Ascending aorta (tissue), 2 donors: ENCODE results near the gene PPIP5K2. TPM values are rescaled to one million over a fixed set of nuclear protein-coding genes. Genes with fewer than 3 reads are reported as not detected.

Source experiments
- DNase-seq, 2 donors: peaks; one replicate each; pipeline ENCODE4 v3.0.0-alpha.2; 2019; ENCODE audit warnings: low spot score in 2 of 2
- H3K27ac ChIP-seq, 2 donors: fragments of 200-600 bp; sonication (generic); one replicate each; pipeline ENCODE4 v1.5.1; 2016 to 2017; ENCODE audit warnings: mild to moderate bottlenecking in 1 of 2
- H3K27me3 ChIP-seq: fragments of 200-600 bp; sonication (generic); one replicate; pipeline ENCODE4 v1.5.1; 2017
- H3K36me3 ChIP-seq, 2 donors: fragments of 200-600 bp; sonication (generic); one replicate each; pipeline ENCODE4 v1.5.1; 2016
- H3K4me1 ChIP-seq, 2 donors: fragments of 200-600 bp; sonication (generic); one replicate each; pipeline ENCODE4 v1.5.1; 2016 to 2017; ENCODE audit warnings: mild to moderate bottlenecking in 1 of 2
- H3K4me3 ChIP-seq, 2 donors: fragments of 200-600 bp; sonication (generic); one replicate each; pipeline ENCODE4 v1.5.1; 2016 to 2017; ENCODE audit warnings: mild to moderate bottlenecking in 1 of 2
- H3K9me3 ChIP-seq, 2 donors: fragments of 200-600 bp; sonication (generic); one replicate each; pipeline ENCODE4 v1.5.1; 2016
- intact Hi-C: fragments of 100-400 bp; cut with DNase I; formaldehyde crosslinking; loops from one replicate; pipeline ENCODE4 v1.15.1; 2023
- total RNA-seq: library from RNA; depleted of rRNA; stranded (reverse); fragments of >200 nt; gene quantifications from one replicate; pipeline ENCODE4 v1.1.0, GENCODE V29; 2016
- TF ChIP-seq, protein P1 (sequence below), 3 experiments: fragments of 200-600 bp in 2 of 3; fragments of 450-650 bp in 1 of 3; sonication (generic) in 2 of 3; IDR thresholded peaks; one replicate each; pipeline ENCODE4 v1.5.1; 2016 to 2019; ENCODE audit warnings: antibody characterized with exemption in 3 of 3, mild to moderate bottlenecking in 1 of 3, moderate library complexity in 1 of 3

PPIP5K2 gene
- total RNA-seq, 1 donor from 2014 or later = 33.2 TPM

DNA sequence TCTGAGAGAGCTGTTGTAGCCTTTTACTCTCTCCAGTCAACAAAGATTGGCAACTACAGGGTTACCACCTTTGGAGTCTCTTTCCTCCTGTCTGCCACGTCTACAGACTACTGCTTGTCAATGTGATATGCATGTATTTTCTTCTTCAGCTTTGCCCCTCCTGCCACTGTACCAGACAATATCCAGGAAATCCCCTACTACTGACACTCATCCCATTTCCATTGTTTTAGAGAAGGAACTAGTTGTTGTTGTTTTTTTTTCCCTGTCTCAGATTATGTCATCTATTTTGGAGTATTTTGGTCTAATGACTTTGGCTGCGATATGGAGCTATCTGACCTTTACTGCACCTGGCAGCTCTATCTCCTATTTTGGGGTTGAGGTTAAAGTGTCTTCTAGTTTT is 88.4 kb downstream of the PPIP5K2 start:
- intact Hi-C loops = no loop called here
- TF ChIP-seq, protein P1, sequence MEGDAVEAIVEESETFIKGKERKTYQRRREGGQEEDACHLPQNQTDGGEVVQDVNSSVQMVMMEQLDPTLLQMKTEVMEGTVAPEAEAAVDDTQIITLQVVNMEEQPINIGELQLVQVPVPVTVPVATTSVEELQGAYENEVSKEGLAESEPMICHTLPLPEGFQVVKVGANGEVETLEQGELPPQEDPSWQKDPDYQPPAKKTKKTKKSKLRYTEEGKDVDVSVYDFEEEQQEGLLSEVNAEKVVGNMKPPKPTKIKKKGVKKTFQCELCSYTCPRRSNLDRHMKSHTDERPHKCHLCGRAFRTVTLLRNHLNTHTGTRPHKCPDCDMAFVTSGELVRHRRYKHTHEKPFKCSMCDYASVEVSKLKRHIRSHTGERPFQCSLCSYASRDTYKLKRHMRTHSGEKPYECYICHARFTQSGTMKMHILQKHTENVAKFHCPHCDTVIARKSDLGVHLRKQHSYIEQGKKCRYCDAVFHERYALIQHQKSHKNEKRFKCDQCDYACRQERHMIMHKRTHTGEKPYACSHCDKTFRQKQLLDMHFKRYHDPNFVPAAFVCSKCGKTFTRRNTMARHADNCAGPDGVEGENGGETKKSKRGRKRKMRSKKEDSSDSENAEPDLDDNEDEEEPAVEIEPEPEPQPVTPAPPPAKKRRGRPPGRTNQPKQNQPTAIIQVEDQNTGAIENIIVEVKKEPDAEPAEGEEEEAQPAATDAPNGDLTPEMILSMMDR (IDR thresholded peaks at IDR 0.05) = no peak
- Histone ChIP-seq H3K9me3 (no peaks in the 10 kb centered on the region), H3K27ac (no peak overlapping the region), H3K36me3 (peaks cover 9 to 21% of the 10 kb centered on the region in 2 donors), H3K27me3 (no peaks in the 10 kb centered on the region), H3K4me1 (no peaks in the 10 kb centered on the region), H3K4me3 (no peak overlapping the region)
- no peak for DNase-seq

DNA sequence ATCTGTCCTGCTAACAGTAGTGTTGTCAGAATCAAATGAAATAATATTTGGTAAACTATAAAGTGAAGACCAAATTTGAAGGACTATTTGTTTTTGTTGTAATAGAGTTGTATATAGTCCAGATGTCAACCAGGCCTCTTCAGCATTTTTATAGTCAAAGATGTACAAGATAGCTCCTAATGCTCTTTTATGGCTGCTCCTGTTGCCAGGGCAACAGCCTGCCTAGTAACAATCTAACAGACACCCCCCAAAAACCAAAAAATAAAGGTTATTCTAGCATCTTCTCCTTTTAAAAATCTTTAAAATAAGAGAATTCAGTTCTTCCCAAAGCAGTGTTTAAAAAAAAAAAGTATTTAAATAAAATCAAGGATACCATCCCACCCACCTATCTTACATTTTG is 89.0 kb downstream of the PPIP5K2 start:
- TF ChIP-seq, protein P1 (IDR thresholded peaks at IDR 0.05) = no peak
- Histone ChIP-seq H3K4me3 (no peak overlapping the region), H3K36me3 (peaks cover 9 to 21% of the 10 kb centered on the region in 2 donors), H3K4me1 (no peaks in the 10 kb centered on the region), H3K9me3 (no peaks in the 10 kb centered on the region), H3K27ac (no peak overlapping the region), H3K27me3 (no peaks in the 10 kb centered on the region)
- intact Hi-C loops = no loop called here
- DNase-seq = no peak

DNA sequence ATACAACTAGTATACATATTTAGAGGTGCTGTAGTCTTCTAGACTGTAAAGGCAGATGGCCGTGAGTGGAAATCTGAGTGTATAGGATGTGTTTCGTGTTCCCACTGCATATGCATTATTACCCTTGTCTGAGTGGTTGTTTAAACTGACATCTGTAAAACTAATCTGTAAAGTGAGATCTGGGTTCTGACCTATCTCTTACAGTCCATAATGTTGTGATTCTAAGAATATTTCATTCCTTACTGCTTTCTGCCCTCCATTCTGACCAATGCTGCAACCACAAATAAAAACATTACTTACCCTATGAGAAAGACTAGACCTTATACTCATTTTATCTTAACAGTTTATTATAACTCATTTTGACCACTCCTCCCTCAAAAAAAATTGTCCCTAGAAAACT is 90.9 kb downstream of the PPIP5K2 start:
- no peaks in the 10 kb centered on the region for H3K27me3 ChIP-seq
- intact Hi-C loops = no loop called here
- no peak for DNase-seq
- no peak overlapping the region for H3K4me3 ChIP-seq
- TF ChIP-seq, protein P1 (IDR thresholded peaks at IDR 0.05) = no peak
- peaks cover 5 to 8% of the 10 kb centered on the region in 2 donors for H3K36me3 ChIP-seq
- H3K27ac ChIP-seq = no peak overlapping the region
- H3K4me1 ChIP-seq = no peaks in the 10 kb centered on the region
- H3K9me3 ChIP-seq = no peaks in the 10 kb centered on the region

DNA sequence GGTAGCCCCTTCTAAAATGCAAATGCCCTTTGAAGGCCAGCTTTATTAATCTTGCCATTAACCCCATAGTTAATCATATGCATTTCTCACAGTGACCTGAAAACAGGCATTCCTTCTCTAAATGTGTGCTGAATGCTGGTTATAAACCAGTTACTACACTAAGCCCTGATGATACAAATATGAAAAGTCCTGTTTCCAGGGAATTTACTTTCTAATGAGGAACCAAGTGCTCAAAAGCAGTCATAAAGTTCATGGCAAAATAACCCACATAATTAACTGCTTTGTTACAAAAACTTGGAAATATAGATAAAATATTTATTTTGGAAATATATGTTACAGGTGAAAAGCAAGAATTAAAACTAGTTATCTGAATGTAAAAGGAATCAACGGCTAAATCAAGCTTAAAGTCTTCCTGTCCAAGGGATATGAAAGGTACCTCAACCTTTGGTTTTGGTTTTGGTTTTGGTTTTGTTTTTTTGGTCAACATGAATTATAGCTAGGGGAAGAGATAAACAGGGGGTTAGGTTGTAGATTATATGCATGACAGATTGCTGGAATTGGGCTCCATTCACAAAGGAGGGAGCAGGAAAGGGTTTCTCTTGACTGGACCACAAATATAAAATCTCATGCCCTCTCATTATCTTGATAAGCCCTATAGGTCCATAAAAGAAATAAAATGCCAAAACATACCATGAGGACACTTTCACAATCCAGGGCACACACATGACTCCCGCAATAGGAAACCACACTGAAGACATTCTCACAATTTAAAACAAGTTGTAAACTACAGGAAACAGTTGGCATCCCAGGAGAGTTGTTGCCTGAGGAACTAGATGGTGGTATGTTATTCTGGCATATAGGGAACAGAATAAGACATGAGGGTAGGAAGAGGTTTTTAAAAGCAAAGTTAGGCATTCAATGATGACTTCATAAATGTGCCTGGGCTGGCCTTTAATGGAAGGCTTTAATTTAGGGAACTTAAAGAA is 91.8 kb downstream of the PPIP5K2 start:
- H3K36me3 ChIP-seq = peaks cover 0 to 1% of the 10 kb centered on the region in 2 donors
- TF ChIP-seq, protein P1 (IDR thresholded peaks at IDR 0.05) = no peak
- no peaks in the 10 kb centered on the region for H3K27me3 ChIP-seq
- H3K9me3 ChIP-seq = no peaks in the 10 kb centered on the region
- no peak overlapping the region for H3K27ac ChIP-seq
- no peak overlapping the region for H3K4me3 ChIP-seq
- H3K4me1 ChIP-seq = no peaks in the 10 kb centered on the region
- intact Hi-C loops = no loop called here
- no peak for DNase-seq

DNA sequence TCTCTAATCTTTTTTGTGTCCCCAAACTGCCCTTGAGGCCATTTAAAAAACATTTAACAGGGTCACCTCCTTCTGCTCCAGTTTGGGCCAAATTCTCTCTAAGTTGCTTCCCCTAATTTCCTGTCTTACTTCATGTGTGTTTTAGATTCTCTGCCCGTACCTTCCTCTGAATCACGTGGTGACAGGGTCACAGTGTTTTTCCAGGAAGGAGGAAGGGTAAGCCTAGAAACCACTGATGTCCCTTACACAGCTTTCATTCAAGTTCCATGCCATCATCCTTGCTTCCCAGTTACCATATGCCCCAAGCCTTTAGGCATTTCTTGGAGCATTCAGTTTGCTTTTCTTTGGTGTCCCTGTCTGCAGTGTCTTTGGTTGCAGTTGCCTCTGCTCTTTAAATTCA is 96.0 kb downstream of the PPIP5K2 start:
- Histone ChIP-seq H3K4me1 (no peaks in the 10 kb centered on the region), H3K27ac (no peak overlapping the region), H3K27me3 (no peaks in the 10 kb centered on the region), H3K36me3 (no peaks in the 10 kb centered on the region), H3K9me3 (no peaks in the 10 kb centered on the region), H3K4me3 (no peak overlapping the region)
- TF ChIP-seq, protein P1 (IDR thresholded peaks at IDR 0.05) = no peak
- no peak for DNase-seq
- intact Hi-C loops = no loop called here
